OCI-LY7 (cell line): ENCODE measurements around the gene AP1B1. TPM values are rescaled to one million over a fixed set of nuclear protein-coding genes. Genes with fewer than 3 reads are reported as not detected.

ENCODE experiments used
- BruUV-seq: library from RNA; stranded (reverse); fragments of 400-500 nt; replicated peaks from 2 replicates; lab custom pipeline; 2021; lab: Mats Ljungman, UMichigan
- CTCF ChIA-PET: fragments of 300-600 bp; sonication (Branson Sonifier 250); formaldehyde crosslinking; loops from one replicate; lab custom pipeline; 2022; ENCODE audit warnings: antibody characterized with exemption; ENCODE audit not compliant: unreplicated experiment; lab: Charles Lee
- POLR2A ChIA-PET: fragments of 300-600 bp; sonication (Branson Sonifier 250); formaldehyde crosslinking; loops from one replicate; lab custom pipeline; 2022; ENCODE audit warnings: antibody characterized with exemption; lab: Charles Lee
- DNase-seq: peaks from one replicate; pipeline ENCODE4 v3.0.0-alpha.2; 2015; ENCODE audit warnings: low spot score
- H2AFZ ChIP-seq: fragments of 200-600 bp; sonication (generic), shearing (Covaris generic); 2 replicates; pipeline ENCODE4 v1.6.1; 2014; ENCODE audit warnings: mild to moderate bottlenecking, antibody characterized with exemption, low read length, moderate library complexity
- H3K27ac ChIP-seq: fragments of 200-600 bp; sonication (generic); 2 replicates; pipeline ENCODE4 v1.5.1; 2014; ENCODE audit warnings: mixed run types, low read depth, mild to moderate bottlenecking, moderate library complexity, low read length, inconsistent platforms; ENCODE audit not compliant: poor library complexity, severe bottlenecking
- H3K36me3 ChIP-seq: fragments of 200-600 bp; sonication (generic); 2 replicates; pipeline ENCODE4 v1.6.1; 2014; ENCODE audit warnings: mild to moderate bottlenecking, antibody characterized with exemption, low read length, moderate library complexity, mixed read lengths; ENCODE audit not compliant: insufficient read depth
- H3K4me1 ChIP-seq: fragments of 200-600 bp; sonication (generic); 2 replicates; pipeline ENCODE4 v1.5.1; 2014; ENCODE audit warnings: mild to moderate bottlenecking, low read length; ENCODE audit not compliant: insufficient read depth, poor library complexity, severe bottlenecking
- H3K4me2 ChIP-seq: fragments of 200-600 bp; sonication (generic); 2 replicates; pipeline ENCODE4 v1.6.1; 2014; ENCODE audit warnings: mild to moderate bottlenecking, low read length
- H3K4me3 ChIP-seq: fragments of 200-600 bp; sonication (generic); 2 replicates; pipeline ENCODE4 v1.5.1; 2014; ENCODE audit warnings: mild to moderate bottlenecking, low read depth, low read length; ENCODE audit not compliant: poor library complexity, severe bottlenecking
- H3K79me2 ChIP-seq: fragments of 200-600 bp; sonication (generic); 2 replicates; pipeline ENCODE4 v1.6.1; 2016; ENCODE audit warnings: low read depth, mild to moderate bottlenecking, low read length, moderate library complexity, mixed read lengths; ENCODE audit not compliant: insufficient read depth
- H3K9me2 ChIP-seq: fragments of 200-600 bp; sonication (generic); 2 replicates; pipeline ENCODE4 v1.6.1; 2016; ENCODE audit warnings: mild to moderate bottlenecking, low read length, mixed read lengths; ENCODE audit not compliant: insufficient read depth
- H3K9me3 ChIP-seq: fragments of 200-600 bp; sonication (generic); 2 replicates; pipeline ENCODE4 v1.6.1; 2014; ENCODE audit warnings: mild to moderate bottlenecking, mixed run types, low read length, mixed read lengths
- H4K20me1 ChIP-seq: fragments of 200-600 bp; sonication (generic); 2 replicates; pipeline ENCODE4 v1.6.1; 2014; ENCODE audit warnings: mild to moderate bottlenecking, antibody characterized with exemption, low read length, moderate library complexity, mixed read lengths; ENCODE audit not compliant: insufficient read depth
- EZH2phosphoT487 ChIP-seq: fragments of 200-600 bp; sonication (generic); IDR thresholded peaks from 2 replicates; pipeline ENCODE4 v1.6.1; 2018; ENCODE audit warnings: low read depth, borderline replicate concordance, mild to moderate bottlenecking, mixed run types, antibody characterized with exemption, low read length, moderate library complexity, mixed read lengths
- intact Hi-C: fragments of 100-400 bp; cut with micrococcal nuclease; formaldehyde crosslinking; loops from one replicate; pipeline ENCODE4 v1.10.0; 2022; ENCODE audit not compliant: unreplicated experiment
- total RNA-seq, 2 experiments: library from RNA; depleted of rRNA in 1 of 2; stranded (reverse); fragments of >200 nt in 1 of 2; shearing (Covaris generic) in 1 of 2; gene quantifications; 2 replicates each; pipeline ENCODE4 v1.2.3, GENCODE V29; 2014 to 2022
- TF ChIP-seq, protein P1 (sequence below): fragments of 200-600 bp; sonication (generic); conservative IDR thresholded peaks from 2 replicates; pipeline ENCODE4 v1.5.1; 2014; ENCODE audit warnings: mild to moderate bottlenecking, antibody characterized with exemption, low read length, moderate library complexity, mixed read lengths

AP1B1 gene
- total RNA-seq, 2 experiments from 2014 or later, result 111 to 156 TPM

DNA sequence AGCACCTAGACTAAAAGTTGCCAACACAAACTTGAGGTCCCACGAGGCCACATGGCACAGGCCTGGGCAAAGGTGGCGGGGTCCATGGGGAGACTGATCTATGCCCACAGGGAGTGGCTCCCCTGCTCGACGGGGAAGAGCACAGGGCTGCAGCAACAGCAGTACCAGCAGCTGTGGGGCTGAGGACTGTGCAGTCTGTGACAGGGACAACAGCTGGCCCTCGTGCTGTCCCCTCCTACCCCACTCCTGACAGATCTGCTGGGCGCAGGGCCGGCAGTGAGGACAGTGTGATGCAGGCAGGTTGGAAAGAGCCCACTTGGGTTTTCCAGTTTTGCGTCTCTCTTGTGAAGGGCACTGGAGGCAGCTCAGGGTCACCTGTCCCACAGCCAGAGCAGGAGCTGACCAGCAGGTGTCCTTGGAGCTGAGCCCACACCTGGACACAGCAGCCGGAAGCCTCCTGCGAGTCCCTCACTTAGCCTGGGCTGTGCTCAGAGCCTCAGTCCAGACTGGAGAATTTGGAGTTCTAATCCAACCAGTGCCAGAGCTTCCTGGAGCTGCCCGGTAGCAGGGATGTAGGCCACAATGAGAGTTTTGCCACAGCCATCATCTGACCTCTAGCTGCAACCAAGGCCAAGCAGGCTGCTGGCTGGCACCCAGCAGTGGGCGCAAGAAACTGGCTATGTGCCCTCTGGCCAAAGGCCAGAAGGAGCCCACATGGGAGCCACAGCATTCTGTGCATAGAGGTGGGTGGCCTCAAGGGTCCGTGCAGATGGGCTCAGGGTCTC is 85.5 kb downstream of the AP1B1 start:
- Histone ChIP-seq H3K79me2 (no peaks in the 10 kb centered on the region), H3K9me3 (no peaks in the 10 kb centered on the region), H3K9me2 (no peaks in the 10 kb centered on the region), H3K4me2 (no peak overlapping the region), H2AFZ (no peak overlapping the region), H3K4me3 (no peak overlapping the region), H3K27ac (no peak overlapping the region), H3K36me3 (peaks cover 38% of the 10 kb centered on the region), H3K4me1 (peaks cover 8% of the 10 kb centered on the region), H4K20me1 (no peaks in the 10 kb centered on the region; the same call in 1 of the 2 replicates)
- DNase-seq, result no peak
- intact Hi-C loops, result loop anchor here (10.0 kb wide), 1 partner anchor 222 kb away; no protein-coding TSS in a partner anchor
- TF ChIP-seq, protein P1, sequence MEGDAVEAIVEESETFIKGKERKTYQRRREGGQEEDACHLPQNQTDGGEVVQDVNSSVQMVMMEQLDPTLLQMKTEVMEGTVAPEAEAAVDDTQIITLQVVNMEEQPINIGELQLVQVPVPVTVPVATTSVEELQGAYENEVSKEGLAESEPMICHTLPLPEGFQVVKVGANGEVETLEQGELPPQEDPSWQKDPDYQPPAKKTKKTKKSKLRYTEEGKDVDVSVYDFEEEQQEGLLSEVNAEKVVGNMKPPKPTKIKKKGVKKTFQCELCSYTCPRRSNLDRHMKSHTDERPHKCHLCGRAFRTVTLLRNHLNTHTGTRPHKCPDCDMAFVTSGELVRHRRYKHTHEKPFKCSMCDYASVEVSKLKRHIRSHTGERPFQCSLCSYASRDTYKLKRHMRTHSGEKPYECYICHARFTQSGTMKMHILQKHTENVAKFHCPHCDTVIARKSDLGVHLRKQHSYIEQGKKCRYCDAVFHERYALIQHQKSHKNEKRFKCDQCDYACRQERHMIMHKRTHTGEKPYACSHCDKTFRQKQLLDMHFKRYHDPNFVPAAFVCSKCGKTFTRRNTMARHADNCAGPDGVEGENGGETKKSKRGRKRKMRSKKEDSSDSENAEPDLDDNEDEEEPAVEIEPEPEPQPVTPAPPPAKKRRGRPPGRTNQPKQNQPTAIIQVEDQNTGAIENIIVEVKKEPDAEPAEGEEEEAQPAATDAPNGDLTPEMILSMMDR, result no peak
- TF ChIP-seq EZH2phosphoT487, result no peak
- no TSS peak for BruUV-seq
- POLR2A ChIA-PET, result no interaction called here
- CTCF ChIA-PET, result no interaction called here

DNA sequence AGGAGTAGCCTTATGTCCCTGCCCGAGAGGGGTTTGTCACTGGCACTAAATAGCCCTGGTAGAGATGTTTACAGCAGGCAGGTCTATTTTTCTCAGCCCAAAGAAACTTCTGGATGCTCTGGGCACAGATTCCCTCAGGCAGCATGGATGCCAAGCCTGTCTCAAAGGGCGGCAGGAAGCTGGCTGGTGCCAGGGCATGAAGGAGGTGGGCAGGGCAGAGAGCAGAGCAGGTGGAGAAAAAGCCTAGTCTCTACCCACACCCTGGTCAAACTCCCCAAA is 86.0 kb downstream of the AP1B1 start:
- CTCF ChIA-PET, result no interaction called here
- no peaks in the 10 kb centered on the region for H3K9me3 ChIP-seq
- POLR2A ChIA-PET, result no interaction called here
- no peak overlapping the region for H3K27ac ChIP-seq
- TF ChIP-seq, protein P1, result no peak
- TF ChIP-seq EZH2phosphoT487, result no peak
- H3K9me2 ChIP-seq, result no peaks in the 10 kb centered on the region
- peaks cover 8% of the 10 kb centered on the region for H3K4me1 ChIP-seq
- no peak overlapping the region for H2AFZ ChIP-seq
- no peak overlapping the region for H3K4me3 ChIP-seq
- intact Hi-C loops, result loop anchor here (10.0 kb wide), 1 partner anchor 222 kb away; no protein-coding TSS in a partner anchor
- no peak for DNase-seq
- no peaks in the 10 kb centered on the region for H3K79me2 ChIP-seq
- no TSS peak for BruUV-seq
- no peaks in the 10 kb centered on the region; the same call in 1 of the 2 replicates for H4K20me1 ChIP-seq
- peaks cover 44% of the 10 kb centered on the region for H3K36me3 ChIP-seq
- no peak overlapping the region for H3K4me2 ChIP-seq

- Histone ChIP-seq H3K27ac (no peak overlapping the region), H3K36me3 (peaks cover 49% of the 10 kb centered on the region), H3K79me2 (no peaks in the 10 kb centered on the region), H3K4me3 (no peak overlapping the region), H3K9me2 (no peaks in the 10 kb centered on the region), H4K20me1 (no peaks in the 10 kb centered on the region; the same call in 1 of the 2 replicates), H3K9me3 (no peaks in the 10 kb centered on the region), H3K4me2 (no peak overlapping the region), H3K4me1 (peaks cover 7% of the 10 kb centered on the region), H2AFZ (no peak overlapping the region)
- intact Hi-C loops, result loop anchor here (10.0 kb wide), 1 partner anchor 223 kb away; no protein-coding TSS in a partner anchor
- no TSS peak for BruUV-seq
- DNase-seq, result no peak
- POLR2A ChIA-PET, result no interaction called here
- CTCF ChIA-PET, result no interaction called here
- no peak for TF ChIP-seq EZH2phosphoT487
- TF ChIP-seq, protein P1, result no peak
Measured at GRCh38 chr22:29301716-29302401, 86.5 kb downstream of the AP1B1 start.
